HG02884 (cell line): ENCODE measurements around the gene FAM43A.

ENCODE experiments used
- ATAC-seq: cut with Tn5 transposase; IDR thresholded peaks from one replicate; pipeline ENCODE4 v1.9.1; 2021; ENCODE audit warnings: mild to moderate bottlenecking, moderate library complexity; ENCODE audit not compliant: unreplicated experiment

FAM43A gene

DNA sequence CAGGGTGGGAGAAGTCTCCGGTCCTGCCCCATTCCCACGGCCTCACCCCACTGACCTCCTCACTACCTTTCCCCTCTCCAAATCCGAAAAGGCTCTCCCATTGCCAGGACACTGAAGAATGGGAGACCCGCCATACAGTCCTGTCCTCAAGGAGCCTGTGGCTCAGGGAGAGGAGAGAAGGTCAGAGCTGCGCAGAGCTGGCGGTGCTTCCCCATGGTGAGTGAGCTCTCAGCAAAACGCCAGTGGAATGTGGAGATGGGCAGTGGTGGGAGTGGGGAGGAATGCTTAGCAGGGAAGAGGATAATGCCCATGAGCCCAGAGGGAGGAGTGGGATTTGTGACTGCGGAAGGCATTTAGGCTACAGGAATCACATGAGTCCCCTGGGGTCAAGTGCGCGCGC is 20.1 kb downstream of the FAM43A start:
- ATAC-seq = no peak

DNA sequence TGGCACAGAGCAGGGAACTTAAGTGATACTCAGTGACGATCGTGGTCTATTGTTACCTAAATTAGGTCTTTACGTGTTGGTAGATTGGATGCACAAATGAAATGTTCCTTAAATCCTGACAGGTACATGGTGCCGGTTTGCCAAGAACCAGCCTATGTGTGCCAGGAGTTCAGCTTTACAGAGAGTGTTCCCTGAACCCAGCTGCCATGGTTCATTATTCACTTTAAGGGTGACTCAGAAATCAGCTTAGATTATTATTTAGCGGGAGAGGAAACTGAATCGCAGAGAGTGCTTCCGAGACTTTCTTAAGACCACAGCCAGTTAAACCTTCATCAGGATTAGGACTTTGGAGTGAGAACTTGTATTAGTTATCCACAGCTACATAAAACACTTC is 21.5 kb downstream of the FAM43A start:
- no peak for ATAC-seq

DNA sequence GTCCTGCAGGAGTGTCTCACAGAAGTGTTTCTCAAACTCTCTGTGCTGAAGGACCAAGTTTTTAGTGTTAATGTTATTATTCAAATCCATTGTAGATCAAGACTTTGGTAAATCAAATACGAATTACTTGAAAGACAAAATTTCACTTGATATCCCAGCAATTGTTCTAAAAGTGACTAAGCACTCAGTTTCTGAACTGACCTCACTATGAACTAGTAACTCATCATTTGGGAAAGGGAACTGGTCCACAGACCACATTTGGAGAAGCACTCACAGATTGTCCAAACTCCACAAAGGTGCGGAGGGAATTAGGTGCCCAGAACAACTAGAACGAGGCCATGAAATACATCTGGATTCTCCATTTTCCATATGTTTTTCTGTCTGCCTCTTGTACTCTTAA is 25.6 kb downstream of the FAM43A start:
- ATAC-seq = no peak

GRCh38 chr3:194711913-194712312 is 26.2 kb downstream of the FAM43A start:
- no peak for ATAC-seq

DNA sequence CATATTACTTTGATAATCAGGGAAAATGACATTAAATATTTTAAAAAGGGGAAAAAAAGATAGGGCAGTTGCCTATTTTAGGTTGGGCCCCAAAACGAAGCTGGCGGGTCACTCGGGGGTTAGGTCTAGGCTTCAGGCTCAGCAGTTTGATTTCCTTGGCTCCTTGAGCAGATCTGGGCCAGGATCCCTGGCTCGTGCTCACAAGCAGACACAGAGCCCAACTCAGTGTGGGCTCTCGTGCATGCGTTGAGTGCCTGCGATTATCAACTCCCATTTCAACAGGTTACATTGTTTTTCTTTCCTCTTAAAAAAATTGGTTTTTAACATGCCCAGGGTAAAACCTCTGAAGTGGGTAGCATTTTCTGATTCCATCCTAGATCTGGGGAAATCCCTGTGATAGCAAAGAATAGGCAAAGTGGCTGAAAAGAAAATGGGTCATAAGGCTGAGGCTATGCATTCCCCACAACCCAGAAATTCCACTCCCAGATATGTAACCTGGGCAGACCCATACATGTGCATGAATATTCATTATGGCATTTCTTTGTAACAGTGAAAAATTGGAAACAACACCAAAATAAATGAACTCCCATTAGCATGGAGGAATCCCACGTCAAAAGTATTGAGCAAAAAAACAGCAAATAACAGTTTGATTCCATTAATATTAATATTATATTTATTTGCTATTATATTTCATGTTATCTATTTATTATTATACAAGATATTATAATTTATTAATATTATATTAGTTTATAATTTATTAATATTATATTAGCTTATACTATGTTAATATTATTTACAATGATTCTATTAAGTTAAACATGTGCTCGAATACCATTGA is 27.8 kb downstream of the FAM43A start:
- no peak for ATAC-seq

DNA sequence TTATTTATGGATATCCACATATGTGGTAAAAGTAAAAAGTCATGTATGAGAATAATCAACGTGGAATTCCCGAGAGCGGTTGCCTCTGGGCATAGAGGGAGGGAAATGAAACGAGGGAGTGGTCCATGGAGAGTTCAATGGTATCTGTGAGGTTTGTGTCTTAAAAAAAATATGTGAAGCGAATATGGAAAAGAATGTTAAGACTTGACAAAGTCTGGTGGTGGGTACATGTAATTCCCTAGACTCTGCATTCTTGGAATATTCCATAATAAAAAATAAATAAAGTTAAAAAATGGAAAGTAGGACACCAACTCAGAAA is 28.4 kb downstream of the FAM43A start:
- no peak for ATAC-seq

GRCh38 chr3:194714564-194714963 is 28.9 kb downstream of the FAM43A start:
- no peak for ATAC-seq

DNA sequence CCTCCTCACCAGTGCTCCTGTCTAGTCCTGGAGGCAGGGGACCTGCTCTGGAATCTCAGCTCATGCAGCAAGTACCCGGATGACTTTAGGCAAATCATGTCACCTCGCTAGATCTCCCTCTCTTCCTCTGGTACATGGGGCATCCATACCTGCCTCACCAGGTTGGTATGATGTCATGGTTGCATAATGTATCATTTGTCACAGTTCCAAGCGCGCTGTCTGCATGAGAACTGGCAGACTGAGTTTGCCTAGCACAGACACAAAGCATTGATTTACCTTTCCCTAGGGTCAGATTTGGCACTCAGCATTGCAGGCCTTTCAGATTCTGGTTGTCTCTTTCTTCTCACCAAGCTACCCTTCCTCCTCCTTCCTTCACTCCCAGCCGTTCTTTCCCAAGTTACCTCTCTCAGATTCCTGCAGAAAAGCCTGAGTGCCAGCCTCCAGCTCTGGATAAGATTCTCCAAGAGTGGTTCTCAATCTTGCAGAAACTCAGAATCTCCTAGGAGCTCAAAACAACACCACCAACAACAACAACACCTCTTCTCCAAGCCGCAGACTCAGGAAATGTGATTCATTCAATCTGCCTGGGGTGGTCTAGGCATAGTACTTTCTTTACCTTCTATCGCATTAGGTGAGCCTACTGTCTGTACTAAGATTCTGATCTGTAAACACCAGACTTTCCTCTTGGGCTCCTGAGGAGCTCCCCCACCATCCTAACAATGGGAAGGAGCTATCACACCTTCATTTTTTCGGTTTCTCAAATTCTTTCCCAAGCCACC is 29.5 kb downstream of the FAM43A start:
- no peak for ATAC-seq

DNA sequence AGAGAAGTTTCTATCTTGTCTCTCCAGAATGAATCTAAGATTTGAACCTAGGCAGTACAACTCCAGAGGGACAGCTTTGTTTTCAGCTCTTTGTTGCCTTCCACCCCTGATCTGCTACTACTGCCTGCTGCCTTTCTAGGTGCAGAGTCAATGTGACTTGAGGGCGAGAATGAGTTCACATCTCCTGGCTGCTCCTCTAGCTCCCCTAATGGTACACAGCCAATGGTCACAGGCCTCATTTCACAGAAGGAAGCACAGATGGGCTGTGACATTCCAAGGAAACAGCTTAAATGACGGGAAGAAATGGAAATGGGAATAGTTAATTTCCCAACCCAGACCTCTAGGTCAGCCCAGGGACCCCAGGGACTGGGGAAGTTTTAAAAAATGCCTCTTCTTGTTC is 32.4 kb downstream of the FAM43A start:
- no peak for ATAC-seq

DNA sequence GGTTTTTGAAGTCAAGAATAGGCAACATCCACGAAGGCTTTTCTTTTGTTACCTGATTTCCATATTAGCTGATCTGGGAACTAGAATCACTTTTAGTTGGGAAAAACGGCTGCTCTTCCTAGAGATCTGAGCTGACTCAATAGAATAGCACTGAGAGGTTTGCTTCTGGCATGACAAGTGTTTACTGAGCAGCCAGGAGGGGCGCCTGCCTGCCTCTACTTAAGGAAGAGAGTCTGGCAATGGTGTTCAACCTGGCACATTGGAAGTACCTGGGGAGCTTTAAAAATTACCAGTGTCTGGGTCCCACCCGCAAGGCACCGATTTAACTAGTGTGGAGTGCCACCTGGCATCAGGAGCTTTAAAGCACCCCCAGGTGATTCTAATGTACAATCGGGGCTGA is 34.4 kb downstream of the FAM43A start:
- no peak for ATAC-seq

- ATAC-seq = no peak
These were observed 38.3 kb downstream of the FAM43A start for GRCh38 chr3:194723846-194724618.

- no peak for ATAC-seq
These were observed 39.7 kb downstream of the FAM43A start for GRCh38 chr3:194725346-194725745.

DNA sequence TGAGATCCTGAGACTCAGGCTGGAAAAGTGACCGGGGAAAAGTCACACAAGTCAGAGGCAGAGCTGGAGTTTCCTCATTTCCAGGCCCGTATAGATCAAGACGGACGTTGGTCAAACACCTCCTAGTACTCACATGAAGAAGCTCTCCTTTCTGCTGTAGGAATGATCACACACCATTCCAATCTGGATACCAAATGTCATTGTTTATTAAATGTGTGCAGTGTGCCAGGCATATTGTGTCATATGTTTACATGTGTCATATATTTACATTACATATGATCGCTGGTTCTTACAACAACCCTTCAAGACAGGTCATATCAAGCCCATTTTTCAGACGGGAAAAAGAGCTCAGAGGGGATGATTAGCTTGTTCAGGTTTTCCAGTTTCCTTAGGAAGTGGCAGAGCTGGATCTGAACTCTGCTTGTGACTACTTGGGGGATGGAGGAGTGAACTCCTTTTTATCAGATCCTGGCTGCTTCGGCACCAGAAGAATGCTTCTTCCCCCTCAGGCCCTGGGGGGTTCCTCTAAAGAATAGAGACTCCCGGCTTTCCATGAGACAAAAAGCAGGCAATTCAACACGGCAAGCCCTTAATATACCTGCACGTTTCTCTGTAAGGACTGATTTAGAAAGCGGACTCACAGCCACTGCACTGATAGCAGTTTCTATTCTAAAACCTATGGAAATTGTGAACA is 41.9 kb downstream of the FAM43A start:
- ATAC-seq = no peak

GRCh38 chr3:194728986-194729385 is 43.3 kb downstream of the FAM43A start:
- no peak for ATAC-seq

DNA sequence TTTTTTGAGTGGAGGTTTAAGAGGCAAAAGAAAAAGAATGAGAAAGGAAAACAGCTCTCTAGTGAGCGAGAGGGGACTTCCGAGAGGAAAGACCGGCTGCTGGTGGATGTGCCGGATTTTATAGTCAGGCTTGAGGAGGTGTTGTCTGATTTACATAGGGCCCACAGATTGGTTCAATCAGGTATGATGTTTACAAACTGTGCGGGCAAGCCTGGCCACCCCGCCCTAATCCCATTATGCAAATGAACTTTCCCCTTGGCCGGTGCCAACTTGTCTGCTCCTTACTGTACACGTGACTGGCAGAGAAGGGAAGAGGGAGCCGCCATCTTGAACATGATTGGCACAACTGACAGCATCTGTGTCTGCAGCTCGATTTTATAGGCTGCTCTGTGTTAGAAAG is 44.7 kb downstream of the FAM43A start:
- ATAC-seq = no peak

DNA sequence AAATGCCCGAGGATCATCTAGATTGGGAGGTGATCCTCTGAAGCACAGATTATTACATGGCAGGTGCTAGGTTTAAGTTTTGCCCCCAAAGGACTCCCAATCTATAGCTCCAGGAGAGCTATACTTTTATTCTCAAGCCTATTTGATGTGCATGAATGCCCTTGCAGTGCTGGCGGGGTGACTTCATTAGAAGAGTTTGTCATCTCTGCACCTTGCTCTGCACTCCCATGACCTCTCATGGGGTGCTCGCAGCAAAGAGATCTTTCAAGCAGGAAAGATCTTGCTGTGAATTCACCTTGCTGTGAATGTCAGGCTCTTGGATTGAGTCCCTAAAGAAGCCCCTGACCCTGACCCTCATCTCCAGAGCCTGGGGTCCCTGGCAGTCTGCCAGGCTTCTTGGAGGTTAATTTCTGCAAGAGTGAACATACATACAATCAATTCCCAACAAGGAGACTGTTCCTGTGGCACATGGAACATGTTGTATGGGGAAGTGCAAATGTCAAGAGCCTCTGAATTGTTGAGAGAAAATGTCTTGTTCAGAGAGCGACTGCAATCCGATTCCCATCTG is 45.9 kb downstream of the FAM43A start:
- no peak for ATAC-seq

GRCh38 chr3:194732617-194733016 is 46.9 kb downstream of the FAM43A start:
- no peak for ATAC-seq

DNA sequence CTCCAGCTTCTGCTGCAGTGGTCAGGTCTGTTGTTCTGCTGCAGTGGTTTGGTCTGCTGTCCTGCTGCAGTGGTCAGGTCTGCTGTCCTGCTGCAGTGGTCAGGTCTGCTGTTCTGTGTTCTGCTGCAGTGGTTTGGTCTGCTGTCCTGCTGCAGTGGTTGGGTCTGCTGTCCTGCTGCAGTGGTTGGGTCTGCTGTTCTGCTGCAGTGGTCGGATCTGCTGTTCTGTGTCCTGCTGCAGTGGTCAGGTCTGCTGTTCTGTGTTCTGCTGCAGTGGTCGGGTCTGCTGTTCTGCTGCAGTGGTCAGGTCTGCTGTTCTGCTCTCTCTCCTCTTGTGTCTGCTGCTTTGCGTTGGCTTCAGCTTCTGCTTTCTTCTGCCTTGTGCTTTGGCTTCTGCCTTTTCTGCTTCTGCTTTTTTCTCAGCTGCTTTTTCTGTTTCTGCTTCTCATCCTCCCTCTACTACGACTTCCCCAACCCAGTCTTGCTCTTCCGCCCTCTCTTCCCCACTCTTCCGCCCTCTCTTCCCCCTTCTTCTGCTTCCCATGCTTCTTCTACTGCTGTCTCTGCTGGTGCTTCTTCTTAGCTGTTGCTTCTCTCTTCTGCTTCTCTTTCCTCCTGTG is 50.7 kb downstream of the FAM43A start:
- no peak for ATAC-seq

- ATAC-seq = no peak
These were observed 51.4 kb downstream of the FAM43A start for GRCh38 chr3:194736896-194737600.
